ENCODE measurements around the gene PON3.

DNA sequence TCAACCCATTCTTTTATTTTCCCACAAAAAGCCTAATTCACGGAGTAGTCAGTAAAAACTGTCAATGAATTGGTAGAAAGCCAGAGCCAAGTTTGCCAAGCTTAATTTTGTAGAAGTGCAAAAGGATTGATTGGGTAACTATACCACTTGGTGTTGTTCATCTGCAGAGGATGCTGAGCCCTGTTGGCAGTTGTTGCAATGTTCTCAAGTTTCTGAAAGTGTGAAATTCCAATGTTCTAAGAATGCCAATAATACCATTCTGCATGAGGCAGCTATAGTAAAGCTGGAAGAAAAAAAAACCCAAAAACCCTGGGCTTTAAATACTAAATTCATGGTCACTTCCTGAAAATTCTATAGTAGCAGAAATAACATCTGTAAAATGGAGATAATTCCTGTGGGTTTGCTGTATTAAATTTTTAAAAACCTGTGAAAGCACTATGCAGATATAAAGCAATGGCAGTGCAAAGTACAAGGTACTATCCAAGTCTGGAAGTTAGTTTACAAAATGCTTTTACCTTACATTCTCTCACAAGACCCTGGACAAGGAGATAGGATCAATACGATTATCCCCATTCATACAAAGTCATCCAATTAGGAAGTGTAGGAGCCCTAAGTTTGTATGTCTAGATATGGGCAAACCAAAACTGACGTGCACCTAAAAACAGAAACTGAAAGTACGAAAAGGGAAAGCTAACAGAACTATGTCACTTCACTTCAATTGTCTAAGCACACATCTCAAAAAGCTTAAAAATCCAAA lies 65.8 kb downstream of the PON3 start:
- TF ChIP-seq CTCF (IDR thresholded peaks at IDR 0.05; ENCODE audit: low read depth, low read length): no peak
- TF ChIP-seq POLR2A (IDR thresholded peaks at IDR 0.05; ENCODE audit: extremely low read depth, insufficient read length): no peak
- TF ChIP-seq, protein P1, sequence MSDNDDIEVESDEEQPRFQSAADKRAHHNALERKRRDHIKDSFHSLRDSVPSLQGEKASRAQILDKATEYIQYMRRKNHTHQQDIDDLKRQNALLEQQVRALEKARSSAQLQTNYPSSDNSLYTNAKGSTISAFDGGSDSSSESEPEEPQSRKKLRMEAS (IDR thresholded peaks at IDR 0.05; ENCODE audit: low read depth, low read length): no peak
- TF ChIP-seq MYC (IDR thresholded peaks at IDR 0.05; ENCODE audit: low read depth, low read length): no peak

Measured in NB4 (cell line).